Left lung (tissue), 10 donors: ENCODE results near the gene IGSF3. TPM values are rescaled to one million over a fixed set of nuclear protein-coding genes. Genes with fewer than 3 reads are reported as not detected.

Experiments
- ATAC-seq: fragments of 200-7000 bp; cut with Tn5 transposase; one replicate; pipeline ENCODE4 v1.9.1; 2020; ENCODE audit warnings: moderate library complexity
- DNase-seq, 4 donors: peaks; one replicate each; pipeline ENCODE4 v3.0.0-alpha.2; 2013 to 2020
- H3K27ac ChIP-seq, 2 donors: fragments of 200-600 bp; sonication (generic) in 1 of 2; one replicate each; pipeline versions ENCODE4 v1.5.0 to v1.8.0; 2020 to 2021
- H3K27me3 ChIP-seq, 2 donors: fragments of 200-600 bp; sonication (generic) in 1 of 2; one replicate each; pipeline versions ENCODE4 v1.5.0 to v1.8.0; 2020 to 2021
- H3K36me3 ChIP-seq, 2 donors: fragments of 200-600 bp; sonication (generic) in 1 of 2; one replicate each; pipeline versions ENCODE4 v1.5.0 to v1.8.0; 2020 to 2021
- H3K4me1 ChIP-seq, 2 donors: fragments of 200-600 bp; one replicate each; pipeline ENCODE4 v1.8.0; 2021
- H3K4me3 ChIP-seq, 2 donors: fragments of 200-600 bp; sonication (generic) in 1 of 2; one replicate each; pipeline versions ENCODE4 v1.5.0 to v1.8.0; 2020 to 2021; ENCODE audit warnings: mild to moderate bottlenecking in 1 of 2
- H3K9me3 ChIP-seq, 2 donors: fragments of 200-600 bp; sonication (generic) in 1 of 2; one replicate each; pipeline versions ENCODE4 v1.5.0 to v1.8.0; 2020 to 2021
- intact Hi-C, 2 donors: fragments of 100-400 bp; cut with DNase I; formaldehyde crosslinking; loops; one replicate each; pipeline versions ENCODE4 v1.11.2 to v1.14.2; 2022
- polyA plus RNA-seq, 6 donors: library from polyadenylated mRNA; unstranded; fragments of 120-200 nt; gene quantifications; one replicate each; pipeline ENCODE4 v1.2.1, GENCODE V29; 2013; ENCODE audit not compliant: insufficient read length in 6 of 6
- total RNA-seq, 2 donors: library from RNA; stranded (reverse); fragmentation: NEBNext Ultra II Directional; extraction: Animal tissue kit (Norgen Biotek cat#: 25700); gene quantifications; one replicate each; pipeline ENCODE4 v1.2.1, GENCODE V29; 2021
- TF ChIP-seq, protein P1 (sequence below), 2 donors: fragments of 200-600 bp; sonication (generic) in 1 of 2; IDR thresholded peaks; one replicate each; pipeline versions ENCODE4 v1.5.0 to v1.8.0; 2021; ENCODE audit warnings: antibody characterized with exemption in 2 of 2
- donor health status: DM: no; HTN: yes; CAD: no.
- donor health status: DM: no; HTN: no; CAD: no.

The IGSF3 gene
- total and polyA plus RNA-seq, 8 donors, result 12.6 to 52.4 (median 48.5) TPM

DNA sequence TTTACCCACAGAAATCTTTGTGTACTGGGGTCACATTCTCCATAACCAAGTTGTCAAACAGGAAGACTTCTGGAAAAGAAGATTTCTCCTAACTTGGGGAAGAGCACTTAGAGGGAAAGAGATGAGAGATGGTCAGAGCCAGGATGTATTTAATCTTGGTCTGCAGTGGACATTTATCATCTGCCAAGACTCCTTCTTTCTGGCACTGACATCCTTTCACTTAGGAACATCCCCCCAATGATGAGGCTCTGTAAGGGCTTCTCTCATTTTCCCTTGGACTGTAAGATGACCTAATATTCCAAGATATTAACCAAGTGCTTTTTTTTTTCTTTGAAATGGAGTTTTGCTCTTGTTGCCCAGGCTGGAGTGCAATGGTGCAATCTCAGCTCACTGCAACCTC is 39.3 kb upstream of the IGSF3 start:
- H3K4me3 ChIP-seq, result no peak overlapping the region
- no peaks in the 10 kb centered on the region for H3K36me3 ChIP-seq
- intact Hi-C loops, result no loop called here
- no peak overlapping the region for H3K27ac ChIP-seq
- DNase-seq, result no peak
- ATAC-seq, result no peak
- H3K4me1 ChIP-seq, result peaks cover 0 to 15% of the 10 kb centered on the region in 2 donors
- TF ChIP-seq, protein P1, sequence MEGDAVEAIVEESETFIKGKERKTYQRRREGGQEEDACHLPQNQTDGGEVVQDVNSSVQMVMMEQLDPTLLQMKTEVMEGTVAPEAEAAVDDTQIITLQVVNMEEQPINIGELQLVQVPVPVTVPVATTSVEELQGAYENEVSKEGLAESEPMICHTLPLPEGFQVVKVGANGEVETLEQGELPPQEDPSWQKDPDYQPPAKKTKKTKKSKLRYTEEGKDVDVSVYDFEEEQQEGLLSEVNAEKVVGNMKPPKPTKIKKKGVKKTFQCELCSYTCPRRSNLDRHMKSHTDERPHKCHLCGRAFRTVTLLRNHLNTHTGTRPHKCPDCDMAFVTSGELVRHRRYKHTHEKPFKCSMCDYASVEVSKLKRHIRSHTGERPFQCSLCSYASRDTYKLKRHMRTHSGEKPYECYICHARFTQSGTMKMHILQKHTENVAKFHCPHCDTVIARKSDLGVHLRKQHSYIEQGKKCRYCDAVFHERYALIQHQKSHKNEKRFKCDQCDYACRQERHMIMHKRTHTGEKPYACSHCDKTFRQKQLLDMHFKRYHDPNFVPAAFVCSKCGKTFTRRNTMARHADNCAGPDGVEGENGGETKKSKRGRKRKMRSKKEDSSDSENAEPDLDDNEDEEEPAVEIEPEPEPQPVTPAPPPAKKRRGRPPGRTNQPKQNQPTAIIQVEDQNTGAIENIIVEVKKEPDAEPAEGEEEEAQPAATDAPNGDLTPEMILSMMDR (IDR thresholded peaks at IDR 0.05), result no peak
- no peaks in the 10 kb centered on the region for H3K9me3 ChIP-seq
- H3K27me3 ChIP-seq, result no peaks in the 10 kb centered on the region

DNA sequence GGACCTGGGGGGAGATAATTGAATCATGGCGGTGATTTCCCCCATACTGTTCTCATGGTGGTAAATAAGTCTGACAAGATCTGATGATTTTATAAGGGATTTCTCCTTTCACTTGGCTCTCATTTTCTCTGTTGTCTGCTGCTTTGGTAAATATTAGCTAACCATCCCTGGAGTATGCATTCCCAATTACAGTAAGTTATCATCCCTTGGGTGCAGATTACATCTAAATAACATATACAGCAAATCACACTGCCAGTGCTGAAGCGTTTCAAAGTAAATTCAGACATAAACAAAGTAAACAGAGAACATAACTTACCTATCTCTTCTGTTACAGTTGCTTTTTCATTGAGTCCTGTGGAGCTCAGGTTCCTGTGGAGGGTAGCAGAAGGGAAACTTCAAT is 38.6 kb upstream of the IGSF3 start:
- no peak overlapping the region for H3K4me3 ChIP-seq
- H3K9me3 ChIP-seq, result no peaks in the 10 kb centered on the region
- intact Hi-C loops, result no loop called here
- TF ChIP-seq, protein P1 (IDR thresholded peaks at IDR 0.05), result no peak
- DNase-seq (no peak), ATAC-seq (no peak)
- no peaks in the 10 kb centered on the region for H3K27me3 ChIP-seq
- H3K4me1 ChIP-seq, result peaks cover 0 to 11% of the 10 kb centered on the region in 2 donors
- no peak overlapping the region for H3K27ac ChIP-seq
- no peaks in the 10 kb centered on the region for H3K36me3 ChIP-seq

DNA sequence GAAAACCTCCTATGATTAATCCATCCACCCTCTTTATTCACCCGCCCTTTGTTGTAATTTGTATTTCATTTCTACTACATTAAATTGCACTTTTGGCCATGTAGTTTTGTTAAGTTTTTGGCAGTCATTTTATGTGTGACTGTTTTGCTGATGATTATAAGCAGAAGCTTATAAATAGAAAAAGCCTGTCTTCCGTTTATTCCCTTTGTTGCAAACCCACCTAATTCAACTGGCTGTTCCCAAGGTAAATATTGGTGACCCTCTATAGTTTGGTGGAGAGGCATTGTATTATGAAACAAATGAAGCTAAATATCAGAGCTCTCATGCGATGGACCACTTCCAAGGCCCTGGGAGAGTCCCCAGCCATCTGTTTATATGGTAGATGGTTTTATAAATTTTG is 36.7 kb upstream of the IGSF3 start:
- no peaks in the 10 kb centered on the region for H3K4me1 ChIP-seq
- H3K9me3 ChIP-seq, result no peaks in the 10 kb centered on the region
- no peak for ATAC-seq
- no peaks in the 10 kb centered on the region for H3K27me3 ChIP-seq
- H3K4me3 ChIP-seq, result no peak overlapping the region
- TF ChIP-seq, protein P1 (IDR thresholded peaks at IDR 0.05), result no peak
- H3K27ac ChIP-seq, result no peak overlapping the region
- DNase-seq, result no peak
- H3K36me3 ChIP-seq, result no peaks in the 10 kb centered on the region
- intact Hi-C loops, result no loop called here

DNA sequence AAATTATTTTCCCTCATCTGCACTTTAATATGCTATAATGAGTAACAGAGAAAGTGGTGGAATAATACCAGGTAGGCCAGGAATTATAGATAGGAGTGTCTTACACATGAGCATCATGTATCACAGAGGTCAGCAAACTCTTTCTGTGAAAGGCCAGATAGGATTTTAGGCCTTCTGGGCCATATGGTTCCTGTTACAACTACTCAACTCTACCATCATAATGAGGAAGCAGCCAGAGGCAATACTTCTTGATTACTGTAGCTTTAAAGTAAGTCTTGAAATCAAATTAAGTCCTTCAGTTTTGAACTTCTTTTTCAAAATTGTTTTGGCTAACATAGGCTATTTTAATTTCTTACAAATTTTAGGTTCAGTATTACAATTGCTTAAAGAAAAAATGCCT is 32.1 kb upstream of the IGSF3 start:
- Histone ChIP-seq H3K4me1 (no peaks in the 10 kb centered on the region), H3K36me3 (no peaks in the 10 kb centered on the region), H3K4me3 (no peak overlapping the region), H3K9me3 (no peaks in the 10 kb centered on the region), H3K27me3 (no peaks in the 10 kb centered on the region), H3K27ac (no peak overlapping the region)
- TF ChIP-seq, protein P1 (IDR thresholded peaks at IDR 0.05), result no peak
- DNase-seq (no peak), ATAC-seq (no peak)
- intact Hi-C loops, result no loop called here

DNA sequence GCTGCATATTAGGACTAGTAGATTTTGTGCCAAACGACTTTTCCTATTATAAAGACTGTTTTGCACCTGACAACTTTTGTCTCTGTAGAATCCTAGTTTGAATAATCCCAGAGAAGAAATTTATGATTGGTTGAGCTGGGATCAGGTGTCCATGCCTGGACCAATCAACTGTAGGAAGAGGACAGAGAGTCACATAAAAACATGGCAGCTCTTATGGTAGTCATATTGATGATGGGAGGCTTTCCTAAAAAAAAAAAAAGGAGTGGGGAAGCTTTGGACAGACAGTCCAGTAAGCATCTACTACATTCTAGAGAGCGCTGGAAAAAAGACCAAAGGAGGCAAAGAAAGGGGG is 30.7 kb upstream of the IGSF3 start:
- Histone ChIP-seq H3K9me3 (no peaks in the 10 kb centered on the region), H3K4me3 (no peak overlapping the region), H3K4me1 (no peaks in the 10 kb centered on the region), H3K27ac (no peak overlapping the region), H3K27me3 (no peaks in the 10 kb centered on the region), H3K36me3 (no peaks in the 10 kb centered on the region)
- DNase-seq, result no peak
- ATAC-seq, result no peak
- TF ChIP-seq, protein P1 (IDR thresholded peaks at IDR 0.05), result no peak
- intact Hi-C loops, result no loop called here
